ENCODE measurements around the gene FAM53B.
"Not testable (repeated sequence)": the region's sequence is repeated elsewhere in the genome, so short reads cannot be mapped to it uniquely, and the experiment has no call there.

FAM53B gene, protein sequence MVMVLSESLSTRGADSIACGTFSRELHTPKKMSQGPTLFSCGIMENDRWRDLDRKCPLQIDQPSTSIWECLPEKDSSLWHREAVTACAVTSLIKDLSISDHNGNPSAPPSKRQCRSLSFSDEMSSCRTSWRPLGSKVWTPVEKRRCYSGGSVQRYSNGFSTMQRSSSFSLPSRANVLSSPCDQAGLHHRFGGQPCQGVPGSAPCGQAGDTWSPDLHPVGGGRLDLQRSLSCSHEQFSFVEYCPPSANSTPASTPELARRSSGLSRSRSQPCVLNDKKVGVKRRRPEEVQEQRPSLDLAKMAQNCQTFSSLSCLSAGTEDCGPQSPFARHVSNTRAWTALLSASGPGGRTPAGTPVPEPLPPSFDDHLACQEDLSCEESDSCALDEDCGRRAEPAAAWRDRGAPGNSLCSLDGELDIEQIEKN

DNA sequence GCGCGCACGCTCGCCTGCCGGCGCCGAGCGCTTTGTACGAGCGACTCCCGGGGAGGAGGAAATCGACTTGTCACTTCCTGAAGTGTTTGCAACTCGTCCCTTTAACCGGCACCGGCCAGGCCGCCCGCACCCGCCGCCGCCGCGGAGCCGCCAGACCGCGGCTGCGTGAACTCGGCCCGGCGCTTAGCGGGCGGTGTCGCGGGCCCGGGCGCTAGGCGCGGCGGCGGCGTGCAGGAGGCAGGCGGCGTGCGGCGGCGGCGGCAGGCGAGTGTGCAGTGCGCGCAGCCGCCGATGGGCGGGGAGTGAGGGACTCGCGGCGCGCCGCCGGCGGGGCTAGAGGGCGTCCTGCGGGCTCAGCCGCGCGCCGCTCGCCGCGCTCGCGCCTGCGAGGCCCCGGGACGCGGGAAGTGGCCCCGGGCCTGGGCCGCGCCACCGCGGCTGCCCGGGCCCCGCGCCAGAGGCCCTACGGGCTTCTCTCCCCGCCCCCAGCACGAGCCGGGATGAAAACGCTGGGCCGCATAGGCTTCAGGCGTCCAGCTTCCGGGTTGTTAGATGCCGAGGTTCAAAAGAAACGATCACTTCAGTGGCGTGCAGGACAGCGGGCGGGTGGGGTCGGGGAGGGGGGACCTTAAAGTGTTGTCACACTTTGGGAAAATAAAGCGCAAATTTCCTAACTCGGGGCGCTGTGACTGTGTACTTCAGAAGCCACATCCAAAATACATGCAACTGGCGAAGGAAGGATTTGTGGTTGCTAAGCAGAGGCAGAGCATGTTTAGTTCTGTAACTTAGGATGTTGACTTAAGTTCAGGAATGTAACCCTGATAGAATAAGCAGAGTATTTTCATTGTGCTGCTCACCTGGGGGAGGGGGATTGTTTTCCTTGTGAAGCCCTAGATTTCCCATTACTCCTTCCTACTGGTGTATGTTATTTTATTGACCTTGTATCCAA is at the start of gene FAM53B:
Gene FAM53B, minus strand, starts transcription at position 277 of the 949 bp plus-strand sequence. CDS start 37,665 bp downstream, outside the sequence.
- peak within 1 kb of the TSS; percentile 72 to 90 for H3K4me3 ChIP-seq (ENCODE audit: low read depth in 1 of 2, low read length in 1 of 2)
- H3K9me3 ChIP-seq, result no peaks in the 10 kb centered on the region
- peaks cover 43 to 45% of the 10 kb centered on the region in 2 experiments for H3K4me1 ChIP-seq (ENCODE audit: control insufficient read depth in 1 of 2, insufficient read depth in 1 of 2, low read depth in 1 of 2, low read length in 1 of 2)
- no peaks in the 10 kb centered on the region for H3K27me3 ChIP-seq
- TF ChIP-seq, protein P1, sequence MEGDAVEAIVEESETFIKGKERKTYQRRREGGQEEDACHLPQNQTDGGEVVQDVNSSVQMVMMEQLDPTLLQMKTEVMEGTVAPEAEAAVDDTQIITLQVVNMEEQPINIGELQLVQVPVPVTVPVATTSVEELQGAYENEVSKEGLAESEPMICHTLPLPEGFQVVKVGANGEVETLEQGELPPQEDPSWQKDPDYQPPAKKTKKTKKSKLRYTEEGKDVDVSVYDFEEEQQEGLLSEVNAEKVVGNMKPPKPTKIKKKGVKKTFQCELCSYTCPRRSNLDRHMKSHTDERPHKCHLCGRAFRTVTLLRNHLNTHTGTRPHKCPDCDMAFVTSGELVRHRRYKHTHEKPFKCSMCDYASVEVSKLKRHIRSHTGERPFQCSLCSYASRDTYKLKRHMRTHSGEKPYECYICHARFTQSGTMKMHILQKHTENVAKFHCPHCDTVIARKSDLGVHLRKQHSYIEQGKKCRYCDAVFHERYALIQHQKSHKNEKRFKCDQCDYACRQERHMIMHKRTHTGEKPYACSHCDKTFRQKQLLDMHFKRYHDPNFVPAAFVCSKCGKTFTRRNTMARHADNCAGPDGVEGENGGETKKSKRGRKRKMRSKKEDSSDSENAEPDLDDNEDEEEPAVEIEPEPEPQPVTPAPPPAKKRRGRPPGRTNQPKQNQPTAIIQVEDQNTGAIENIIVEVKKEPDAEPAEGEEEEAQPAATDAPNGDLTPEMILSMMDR (IDR thresholded peaks at IDR 0.05), result no peak
- H3K36me3 ChIP-seq, result no peaks in the 10 kb centered on the region
- peak within 1 kb of the TSS; percentile 91 for H3K27ac ChIP-seq

DNA sequence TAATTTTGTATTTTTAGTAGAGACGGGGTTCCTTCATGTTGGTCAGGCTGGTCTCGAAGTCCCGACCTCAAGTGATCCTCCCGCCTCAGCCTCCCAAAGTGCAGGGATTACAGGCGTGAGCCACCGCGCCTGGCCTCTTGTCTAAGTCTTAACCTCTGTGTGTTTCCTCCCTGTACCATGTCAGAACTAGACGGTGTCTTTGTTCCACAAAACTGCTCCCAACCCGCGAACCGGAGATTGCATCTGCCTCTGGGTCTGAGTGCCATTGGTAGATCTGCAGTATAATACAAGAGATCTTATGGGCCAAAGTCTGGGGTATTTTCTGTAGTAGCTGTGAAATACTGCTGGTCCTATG is 48.8 kb upstream of the FAM53B start:
- Histone ChIP-seq H3K36me3 (no peaks in the 10 kb centered on the region), H3K27ac (no peak overlapping the region), H3K4me1 (ENCODE audit: control insufficient read depth in 1 of 2, insufficient read depth in 1 of 2, low read depth in 1 of 2, low read length in 1 of 2) (peaks cover 13 to 22% of the 10 kb centered on the region in 2 experiments), H3K27me3 (no peaks in the 10 kb centered on the region), H3K4me3 (ENCODE audit: low read depth in 1 of 2, low read length in 1 of 2) (peak overlapping the region; percentile 91 to 94), H3K9me3 (no peaks in the 10 kb centered on the region)
- TF ChIP-seq, protein P1 (IDR thresholded peaks at IDR 0.05), result no peak

DNA sequence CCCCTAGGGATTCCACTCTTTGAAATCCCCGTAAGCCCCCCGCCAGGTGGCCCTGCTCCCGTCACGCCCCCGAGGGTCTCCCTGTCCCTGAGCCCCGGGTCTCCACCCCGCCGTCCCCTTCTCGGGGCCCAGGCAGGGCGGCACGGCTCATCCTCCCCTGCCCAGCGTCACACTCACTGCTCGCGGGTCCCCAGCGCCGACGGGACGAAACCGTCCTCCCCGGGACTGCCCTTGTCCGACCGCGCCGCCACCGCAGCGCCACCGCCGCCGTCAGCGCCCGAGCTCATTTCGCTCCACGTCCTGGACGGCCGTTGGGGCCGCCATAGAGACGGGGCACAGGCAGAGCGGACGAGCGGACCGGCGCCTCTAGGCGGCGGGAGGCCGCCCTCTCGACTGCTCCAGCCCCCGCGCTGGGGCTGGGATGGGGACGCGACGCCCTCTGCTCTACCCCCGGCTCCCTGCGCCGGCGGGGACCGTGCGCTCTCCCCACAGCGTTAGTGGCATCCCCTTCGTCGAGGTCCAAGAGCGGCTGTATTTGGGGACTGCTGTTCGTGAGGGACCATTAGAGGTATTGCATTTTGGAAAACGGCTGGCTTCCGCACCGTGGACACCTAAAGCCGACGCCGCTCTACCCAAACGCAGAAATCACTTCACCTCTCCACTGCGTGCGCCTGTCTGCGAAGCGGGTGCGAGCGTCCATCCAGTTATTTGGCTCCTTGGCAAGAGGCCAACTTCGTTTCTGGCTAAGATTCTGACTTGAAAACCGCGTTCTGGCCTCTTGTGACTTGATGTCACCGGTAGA is 47.6 kb upstream of the FAM53B start, which contains the start of gene EEF1AKMT2:
Gene EEF1AKMT2, minus strand, starts transcription at position 341 of the 802 bp plus-strand sequence. Its CDS starts 54 bp downstream, at position 287.
- no peaks in the 10 kb centered on the region for H3K27me3 ChIP-seq
- H3K4me3 ChIP-seq (ENCODE audit: low read depth in 1 of 2, low read length in 1 of 2), result peak within 1 kb of the TSS; percentile 91 to 94
- no peaks in the 10 kb centered on the region for H3K36me3 ChIP-seq
- TF ChIP-seq, protein P1 (IDR thresholded peaks at IDR 0.05), result peak; percentile 71
- H3K9me3 ChIP-seq, result no peaks in the 10 kb centered on the region
- H3K4me1 ChIP-seq (ENCODE audit: control insufficient read depth in 1 of 2, insufficient read depth in 1 of 2, low read depth in 1 of 2, low read length in 1 of 2), result peaks cover 13 to 22% of the 10 kb centered on the region in 2 experiments
- H3K27ac ChIP-seq, result peak within 1 kb of the TSS; percentile 85

DNA sequence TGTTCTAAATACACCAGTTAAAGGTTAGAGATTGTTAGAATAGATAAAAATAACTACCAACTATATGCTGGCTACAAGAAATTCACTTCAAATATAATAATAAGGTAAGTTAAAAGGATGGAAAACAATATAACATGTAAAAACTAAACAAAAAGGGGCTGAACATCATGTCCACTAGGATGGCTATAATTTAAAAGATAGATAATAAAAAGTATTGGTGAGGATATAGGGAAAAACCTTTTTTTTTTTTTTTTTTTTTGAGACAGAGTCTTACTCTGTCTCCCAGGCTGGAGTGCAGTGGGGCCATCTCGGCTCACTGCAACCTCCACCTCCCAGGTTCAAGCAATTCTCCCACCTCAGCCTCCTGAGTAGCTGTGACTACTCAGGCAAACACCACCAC is 38.7 kb upstream of the FAM53B start:
- peaks cover 13% of the 10 kb centered on the region for H3K36me3 ChIP-seq
- H3K9me3 ChIP-seq; H3K27me3 ChIP-seq; H3K4me3 ChIP-seq (ENCODE audit: low read depth in 1 of 2, low read length in 1 of 2); H3K27ac ChIP-seq; H3K4me1 ChIP-seq (ENCODE audit: control insufficient read depth in 1 of 2, insufficient read depth in 1 of 2, low read depth in 1 of 2, low read length in 1 of 2): not testable (repeated sequence)

DNA sequence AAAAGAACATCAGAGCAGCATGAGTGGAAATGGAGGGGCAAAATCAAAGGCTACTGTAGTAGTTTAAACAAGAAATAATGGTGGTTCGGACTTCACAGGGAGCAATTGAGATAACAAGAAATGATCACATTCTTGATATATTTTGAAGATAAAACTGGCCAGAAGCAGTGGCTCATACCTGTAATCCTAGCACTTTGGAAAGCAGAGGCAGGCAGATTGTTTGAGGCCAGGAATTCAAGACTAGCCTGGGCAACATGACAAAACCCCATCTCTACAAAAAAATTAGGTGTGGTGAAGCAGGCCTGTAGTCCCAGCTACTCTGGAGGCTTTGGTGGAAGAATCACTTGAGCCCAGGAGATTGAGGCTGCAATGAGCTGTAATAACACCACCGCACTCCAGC is 24.6 kb upstream of the FAM53B start:
- TF ChIP-seq, protein P1 (IDR thresholded peaks at IDR 0.05), result no peak
- Histone ChIP-seq H3K9me3 (no peaks in the 10 kb centered on the region), H3K36me3 (peaks cover 16% of the 10 kb centered on the region), H3K27me3 (no peaks in the 10 kb centered on the region), H3K4me3 (ENCODE audit: low read depth in 1 of 2, low read length in 1 of 2) (no peak overlapping the region), H3K4me1 (ENCODE audit: control insufficient read depth in 1 of 2, insufficient read depth in 1 of 2, low read depth in 1 of 2, low read length in 1 of 2) (peaks cover 4 to 7% of the 10 kb centered on the region in 2 experiments), H3K27ac (no peak overlapping the region)
